Aorta (tissue), 5 donors: ENCODE measurements around the gene C1orf167. TPM values are rescaled to one million over a fixed set of nuclear protein-coding genes. Genes with fewer than 3 reads are reported as not detected.

Experiments
- ATAC-seq: fragments of 200-7000 bp; cut with Tn5 transposase; one replicate; pipeline ENCODE4 v1.9.1; 2022; ENCODE audit warnings: moderate library complexity; ENCODE audit not compliant: low FRiP score
- DNase-seq, 2 donors: peaks; one replicate each; pipeline ENCODE4 v3.0.0-alpha.2; 2020
- H3K27ac ChIP-seq, 2 donors: one replicate each; pipeline ENCODE4 v1.5.1; 2013; ENCODE audit warnings: low read length in 2 of 2, mild to moderate bottlenecking in 2 of 2, moderate library complexity in 2 of 2, control low read depth in 1 of 2, inconsistent platforms in 1 of 2, low read depth in 1 of 2
- H3K27me3 ChIP-seq, 2 donors: one replicate each; pipeline ENCODE4 v1.6.1; 2013; ENCODE audit warnings: control low read depth in 1 of 2, low read length in 1 of 2, mild to moderate bottlenecking in 1 of 2, moderate library complexity in 1 of 2; ENCODE audit not compliant: insufficient read depth in 2 of 2, control insufficient read depth in 1 of 2
- H3K36me3 ChIP-seq, 2 donors: one replicate each; pipeline ENCODE4 v1.6.1; 2013; ENCODE audit warnings: control low read depth in 1 of 2, low read length in 1 of 2, mild to moderate bottlenecking in 1 of 2; ENCODE audit not compliant: insufficient read depth in 2 of 2, control insufficient read depth in 1 of 2
- H3K4me1 ChIP-seq, 2 donors: one replicate each; pipeline ENCODE4 v1.6.1; 2013; ENCODE audit warnings: low read length in 2 of 2, control low read depth in 1 of 2, mild to moderate bottlenecking in 1 of 2, moderate library complexity in 1 of 2; ENCODE audit not compliant: insufficient read depth in 2 of 2, control insufficient read depth in 1 of 2
- H3K4me3 ChIP-seq, 2 donors: one replicate each; pipeline ENCODE4 v1.5.1; 2013; ENCODE audit warnings: low read length in 2 of 2, control low read depth in 1 of 2, mild to moderate bottlenecking in 1 of 2
- H3K9me3 ChIP-seq: one replicate; pipeline ENCODE4 v1.6.1; 2013; ENCODE audit warnings: mild to moderate bottlenecking, low read length; ENCODE audit not compliant: control insufficient read depth
- whole genome bisulfite sequencing, 2 donors: extraction: QIAGEN DNeasy Blood & Tissue Kit; methylation state at CpG; one replicate each; pipeline ENCODE4 v1.1.7; 2013; 5-methylcytosine and 5-hydroxymethylcytosine counted together
- intact Hi-C, 2 donors: fragments of 100-400 bp; cut with DNase I; formaldehyde crosslinking; loops; one replicate each; pipeline versions ENCODE4 v1.14.2 to v1.15.0; 2022
- polyA plus RNA-seq, 2 donors: library from polyadenylated mRNA; stranded (reverse); fragments of 200-250 nt; gene quantifications; one replicate each; pipeline ENCODE4 v1.2.3, GENCODE V29; 2013
- total RNA-seq, 2 donors: library from RNA; stranded (reverse); fragmentation: NEBNext Ultra II Directional; extraction: Animal tissue kit (Norgen Biotek cat#: 25700); gene quantifications; one replicate each; pipeline ENCODE4 v1.2.1, GENCODE V29; 2021
- donor health status: healthy with polysubstance abuse.
- donor health status: Bipolar disorder and iron deficiency.
- donor health status: DM: no; HTN: no; CAD: no.
- donor health status: DM: no; HTN: no; CAD: no.
- donor health status: DM: yes; HTN: yes; CAD: no.

The C1orf167 gene
- total and polyA plus RNA-seq, 4 donors, result 0.75 to 3.6 (median 1.8) TPM

DNA sequence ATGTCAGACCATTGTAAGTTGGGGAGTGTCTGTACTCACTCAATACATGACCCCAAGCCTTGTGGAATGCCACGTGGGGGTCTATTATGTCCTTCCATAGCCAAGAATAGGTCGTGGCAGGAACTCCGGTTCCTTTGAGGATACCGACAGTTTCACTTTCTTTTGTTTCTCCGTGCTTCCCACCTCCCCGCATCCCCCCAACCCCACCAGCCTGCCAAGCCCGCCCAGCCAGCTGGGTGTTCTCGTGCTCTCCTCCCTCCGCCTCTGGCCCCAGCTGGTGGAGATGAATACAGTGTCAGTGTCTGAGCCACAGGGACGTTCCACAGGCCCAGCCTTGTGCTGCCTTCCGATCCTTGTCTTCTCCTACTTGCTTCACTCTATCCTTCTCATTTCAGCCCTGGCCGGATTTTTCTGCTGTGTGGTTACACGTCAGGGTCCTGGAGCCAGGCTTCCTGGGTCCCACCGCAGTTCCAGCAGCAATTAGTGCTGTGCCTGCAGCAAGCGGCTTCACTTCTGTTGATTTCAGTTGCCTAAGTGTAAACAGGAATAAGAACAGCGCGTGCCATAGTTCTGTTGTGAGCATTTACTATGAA lies 30.2 kb upstream of the C1orf167 start:
- Histone ChIP-seq H3K27me3 (no peaks in the 10 kb centered on the region), H3K27ac (no peak overlapping the region), H3K36me3 (no peaks in the 10 kb centered on the region), H3K4me3 (no peak overlapping the region), H3K9me3 (no peaks in the 10 kb centered on the region), H3K4me1 (no peaks in the 10 kb centered on the region)
- 32 to 41% methylated on average over 16 to 17 of the region's 17 CpGs for WGBS, 2 donors
- DNase-seq (peak; percentile 80 to 86), ATAC-seq (no peak)
- intact Hi-C loops, result no loop called here

GRCh38 chr1:11733306-11733705 lies 28.7 kb upstream of the C1orf167 start:
- WGBS, 2 donors, result 94 to 95% methylated on average over 3 of the region's 3 CpGs
- intact Hi-C loops, result no loop called here
- no peaks in the 10 kb centered on the region for H3K36me3 ChIP-seq
- H3K27me3 ChIP-seq, result no peaks in the 10 kb centered on the region
- ATAC-seq, result no peak
- H3K27ac ChIP-seq, result no peak overlapping the region
- DNase-seq, result no peak
- no peaks in the 10 kb centered on the region for H3K9me3 ChIP-seq
- H3K4me3 ChIP-seq, result no peak overlapping the region
- H3K4me1 ChIP-seq, result no peaks in the 10 kb centered on the region

DNA sequence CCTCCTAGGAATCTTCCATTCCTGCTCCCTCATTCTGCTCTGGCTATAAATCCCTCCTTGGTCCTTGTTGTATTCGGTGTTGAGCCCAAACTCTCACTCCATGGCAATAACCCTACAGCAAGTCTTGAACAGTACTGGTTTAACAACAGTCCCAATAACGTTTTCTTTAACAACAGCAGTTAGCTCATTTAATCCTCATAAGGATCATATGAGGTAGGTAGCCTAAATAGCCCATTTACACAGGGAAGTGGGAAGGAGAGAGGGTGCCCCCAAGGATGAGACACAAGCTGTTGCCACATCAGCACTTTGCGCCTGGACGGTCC lies 26.5 kb upstream of the C1orf167 start:
- WGBS, 2 donors, result 20 to 25% methylated on average over 4 of the region's 4 CpGs
- Histone ChIP-seq H3K36me3 (no peaks in the 10 kb centered on the region), H3K4me3 (no peak overlapping the region), H3K4me1 (no peaks in the 10 kb centered on the region), H3K27me3 (no peaks in the 10 kb centered on the region), H3K27ac (no peak overlapping the region), H3K9me3 (no peaks in the 10 kb centered on the region)
- intact Hi-C loops, result loop anchor here (5.0 kb wide), 3 partner anchors 52 to 72 kb away; partner anchors contain the start of genes CLCN6 (in 1 of the 2) and MTHFR (in 1 of the 2)
- DNase-seq (no peak), ATAC-seq (no peak)

GRCh38 chr1:11735854-11736745 lies 25.9 kb upstream of the C1orf167 start, which contains the start of gene AGTRAP:
Gene AGTRAP, plus strand, starts transcription at chr1:11736136. Its CDS starts 73 bp downstream, at chr1:11736209.
- no peaks in the 10 kb centered on the region for H3K4me1 ChIP-seq

GRCh38 chr1:11736746-11737639 lies 25.0 kb upstream of the C1orf167 start:
- Histone ChIP-seq H3K27ac (no peak overlapping the region), H3K27me3 (no peaks in the 10 kb centered on the region), H3K36me3 (no peaks in the 10 kb centered on the region), H3K9me3 (no peaks in the 10 kb centered on the region), H3K4me3 (peak overlapping the region; percentile 69), H3K4me1 (no peaks in the 10 kb centered on the region)
- ATAC-seq (peak; percentile 67), DNase-seq (peak; percentile 72 to 89)
- intact Hi-C loops, result loop anchor here (5.0 kb wide), 3 partner anchors 50 to 70 kb away; partner anchors contain the start of genes CLCN6 (in 1 of the 2) and MTHFR (in 1 of the 2)
- WGBS, 2 donors, result 16% methylated on average over 15 of the region's 15 CpGs

More at GRCh38 chr1:11735854-11736745, 25.9 kb upstream of the C1orf167 start, which contains the start of gene AGTRAP:
- Histone ChIP-seq H3K4me3 (peak within 1 kb of the TSS; percentile 69), H3K36me3 (no peaks in the 10 kb centered on the region), H3K27me3 (no peaks in the 10 kb centered on the region), H3K9me3 (no peaks in the 10 kb centered on the region), H3K27ac (peak within 1 kb of the TSS; percentile 19 to 55)
- peak; percentile 98 to 99 for DNase-seq
- intact Hi-C loops, result loop anchor here (5.0 kb wide), 3 partner anchors 51 to 71 kb away; partner anchors contain the start of genes CLCN6 (in 1 of the 2) and MTHFR (in 1 of the 2)
- ATAC-seq, result peak; percentile 95
- 1% methylated on average over 56 to 59 of the region's 59 CpGs for WGBS, 2 donors

DNA sequence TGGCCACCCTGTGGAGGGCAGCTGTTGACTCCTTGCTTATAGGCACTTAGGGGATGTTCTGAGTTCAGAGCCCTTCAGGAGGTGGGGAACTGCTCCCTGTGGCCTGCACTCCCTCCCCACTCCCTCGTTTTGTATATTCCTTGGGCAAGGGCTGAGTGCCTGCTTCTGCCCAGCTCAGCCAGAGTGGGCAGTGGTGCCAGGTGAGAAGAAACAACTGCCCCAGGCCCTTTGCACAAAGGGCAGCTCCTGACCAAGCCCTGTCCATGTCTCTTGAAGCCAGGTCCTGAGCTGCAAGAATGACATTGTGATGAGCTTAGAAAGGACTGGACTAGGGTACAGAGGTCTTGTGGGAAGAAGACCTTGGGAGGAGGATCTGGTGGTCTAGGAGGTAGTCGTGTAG lies 23.9 kb upstream of the C1orf167 start:
- Histone ChIP-seq H3K27ac (no peak overlapping the region), H3K27me3 (no peaks in the 10 kb centered on the region), H3K4me3 (no peak overlapping the region), H3K36me3 (no peaks in the 10 kb centered on the region), H3K9me3 (no peaks in the 10 kb centered on the region), H3K4me1 (no peaks in the 10 kb centered on the region)
- DNase-seq, result no peak
- 75 to 84% methylated on average over 2 of the region's 2 CpGs for WGBS, 2 donors
- intact Hi-C loops, result loop anchor here (5.0 kb wide), 3 partner anchors 49 to 69 kb away; partner anchors contain the start of genes CLCN6 (in 1 of the 2) and MTHFR (in 1 of the 2)
- no peak for ATAC-seq

GRCh38 chr1:11738783-11739182 lies 23.2 kb upstream of the C1orf167 start:
- intact Hi-C loops, result loop anchor here (5.0 kb wide), 3 partner anchors 49 to 69 kb away; partner anchors contain the start of genes CLCN6 (in 1 of the 2) and MTHFR (in 1 of the 2)
- ATAC-seq (no peak), DNase-seq (no peak)
- no peaks in the 10 kb centered on the region for H3K4me1 ChIP-seq
- H3K9me3 ChIP-seq, result no peaks in the 10 kb centered on the region
- 87 to 90% methylated on average over 6 of the region's 6 CpGs for WGBS, 2 donors
- H3K36me3 ChIP-seq, result no peaks in the 10 kb centered on the region
- H3K27ac ChIP-seq, result no peak overlapping the region
- no peaks in the 10 kb centered on the region for H3K27me3 ChIP-seq
- no peak overlapping the region for H3K4me3 ChIP-seq
